HG02763 (cell line): ENCODE results near the gene TNNC2.
"Not testable (repeated sequence)": the region's sequence is repeated elsewhere in the genome, so short reads cannot be mapped to it uniquely, and the experiment has no call there.

Experiments
- ATAC-seq: cut with Tn5 transposase; IDR thresholded peaks from one replicate; pipeline ENCODE4 v1.9.1; 2021; ENCODE audit warnings: mild to moderate bottlenecking, moderate library complexity; ENCODE audit not compliant: unreplicated experiment

TNNC2 gene

GRCh38 chr20:45823949-45824835 is 2.9 kb downstream of the TNNC2 start:
- ATAC-seq = no peak

DNA sequence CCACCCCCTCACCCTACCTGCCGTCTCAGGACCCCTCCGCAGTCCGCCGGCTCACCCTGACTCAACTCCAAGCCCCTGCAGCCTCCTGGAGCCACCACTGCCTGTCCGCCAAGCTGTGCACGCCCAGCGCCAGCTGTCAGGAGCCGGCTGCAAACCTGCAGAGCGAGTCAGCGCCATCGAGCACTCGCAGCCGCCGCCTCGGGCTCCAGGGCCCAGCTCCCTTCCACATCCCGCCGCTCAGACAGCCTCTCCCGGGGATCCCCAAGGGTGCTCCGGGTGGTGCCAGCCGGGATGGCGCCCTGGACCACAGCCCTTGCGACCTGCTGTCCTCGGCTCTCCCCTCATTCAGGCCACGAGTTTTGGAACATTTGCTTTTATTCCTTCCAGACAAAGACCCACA is 4.3 kb downstream of the TNNC2 start:
- ATAC-seq = no peak

DNA sequence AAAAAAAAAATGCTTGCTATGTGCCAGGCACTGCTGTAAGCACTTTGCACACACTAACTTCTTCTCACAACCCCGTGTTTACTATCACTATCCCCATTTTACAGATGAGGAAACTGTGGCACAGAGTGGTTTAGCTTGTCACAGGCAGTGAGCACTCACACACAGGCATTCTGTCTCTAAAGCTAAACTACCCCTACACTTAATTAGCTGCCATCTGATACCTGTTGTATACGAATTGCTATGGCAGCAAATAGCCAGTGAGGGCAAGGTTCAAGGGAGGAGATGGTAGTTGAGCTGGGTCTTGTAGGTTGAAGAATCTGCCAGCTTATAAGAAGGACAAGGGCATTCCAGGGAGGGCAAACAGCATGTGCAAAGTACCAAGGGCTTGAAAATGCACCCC is 5.2 kb downstream of the TNNC2 start:
- no peak for ATAC-seq

GRCh38 chr20:45819466-45819865 is 7.6 kb downstream of the TNNC2 start:
- ATAC-seq = no peak

DNA sequence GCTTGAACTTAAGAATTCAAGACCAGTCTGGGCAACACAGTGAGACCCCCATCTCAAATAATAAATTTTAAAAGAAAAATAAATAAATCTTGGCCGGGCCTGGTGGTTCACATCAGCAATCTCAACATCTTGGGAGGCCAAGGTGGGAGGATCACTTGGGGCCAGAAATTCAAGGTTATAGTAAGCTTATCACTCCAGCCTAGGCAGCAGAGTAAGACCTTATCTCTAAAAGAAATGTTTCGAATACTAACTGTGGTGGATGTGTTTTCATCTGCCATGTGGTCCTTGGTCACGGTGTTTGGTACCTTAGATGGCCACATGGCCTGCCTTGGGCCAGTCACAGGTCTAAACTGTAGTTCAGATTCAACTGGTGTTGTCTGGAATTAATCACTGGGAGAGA is 8.9 kb downstream of the TNNC2 start:
- no peak for ATAC-seq

- ATAC-seq = no peak
Measured at GRCh38 chr20:45817376-45818194, 9.5 kb downstream of the TNNC2 start.

DNA sequence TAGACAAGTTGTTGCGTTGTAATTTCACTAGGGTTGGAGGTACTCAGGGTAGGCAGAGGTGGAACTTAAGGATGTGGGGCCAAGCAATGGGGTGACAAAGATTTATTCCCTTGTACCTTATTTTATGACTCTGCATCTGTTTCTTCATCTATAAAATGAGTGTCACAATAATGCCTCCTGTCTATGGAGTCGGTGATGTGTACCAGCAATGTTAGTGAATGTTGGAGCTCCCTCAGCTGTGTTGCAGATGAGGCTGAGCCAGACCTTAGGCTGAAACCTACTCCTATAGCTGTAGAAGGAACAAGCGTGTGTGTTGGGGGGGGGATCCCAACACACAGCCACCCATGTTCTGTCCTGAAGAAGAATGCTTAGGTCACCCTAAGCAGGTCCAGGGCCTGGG is 10.2 kb downstream of the TNNC2 start:
- ATAC-seq = no peak

DNA sequence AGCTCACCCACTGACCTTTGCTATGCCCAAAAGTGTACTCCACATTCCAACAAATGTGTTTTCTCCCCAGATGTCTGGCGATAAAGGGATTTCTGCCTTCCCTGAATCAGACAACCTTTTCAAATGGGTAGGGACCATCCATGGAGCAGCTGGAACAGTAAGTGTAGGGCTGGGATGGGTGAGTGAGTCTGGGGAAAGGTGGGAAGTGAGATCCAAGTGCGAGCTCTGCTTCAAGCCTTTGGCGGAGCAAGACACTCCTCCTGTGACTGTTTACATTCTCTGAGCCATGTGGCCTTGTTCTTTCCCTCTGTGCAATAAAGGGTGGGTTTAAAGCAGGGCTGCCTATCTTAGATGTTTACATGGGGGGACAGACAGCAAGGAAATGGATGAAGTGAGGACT is 12.8 kb downstream of the TNNC2 start:
- no peak for ATAC-seq

DNA sequence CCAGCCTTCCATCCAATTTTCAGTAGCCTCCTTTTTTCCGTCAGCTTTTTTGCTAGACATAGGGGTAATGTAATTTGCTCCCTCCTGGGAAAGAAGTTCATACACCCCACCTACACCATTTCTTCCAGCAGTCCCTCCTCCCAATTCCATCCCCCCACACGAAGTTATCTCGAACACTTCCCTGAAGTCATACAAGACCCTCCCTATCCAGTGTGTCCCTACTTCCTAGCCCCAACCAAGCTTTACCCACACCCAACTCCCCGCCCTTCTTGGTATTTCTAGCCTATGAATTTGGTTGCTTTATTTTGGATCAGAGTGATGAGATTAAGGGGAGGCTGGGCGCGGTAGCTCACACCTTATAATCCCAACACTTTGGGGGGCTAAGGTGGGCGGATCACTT is 13.6 kb downstream of the TNNC2 start:
- no peak for ATAC-seq

- ATAC-seq = no peak
Measured at GRCh38 chr20:45813006-45813340, 14.1 kb downstream of the TNNC2 start.

DNA sequence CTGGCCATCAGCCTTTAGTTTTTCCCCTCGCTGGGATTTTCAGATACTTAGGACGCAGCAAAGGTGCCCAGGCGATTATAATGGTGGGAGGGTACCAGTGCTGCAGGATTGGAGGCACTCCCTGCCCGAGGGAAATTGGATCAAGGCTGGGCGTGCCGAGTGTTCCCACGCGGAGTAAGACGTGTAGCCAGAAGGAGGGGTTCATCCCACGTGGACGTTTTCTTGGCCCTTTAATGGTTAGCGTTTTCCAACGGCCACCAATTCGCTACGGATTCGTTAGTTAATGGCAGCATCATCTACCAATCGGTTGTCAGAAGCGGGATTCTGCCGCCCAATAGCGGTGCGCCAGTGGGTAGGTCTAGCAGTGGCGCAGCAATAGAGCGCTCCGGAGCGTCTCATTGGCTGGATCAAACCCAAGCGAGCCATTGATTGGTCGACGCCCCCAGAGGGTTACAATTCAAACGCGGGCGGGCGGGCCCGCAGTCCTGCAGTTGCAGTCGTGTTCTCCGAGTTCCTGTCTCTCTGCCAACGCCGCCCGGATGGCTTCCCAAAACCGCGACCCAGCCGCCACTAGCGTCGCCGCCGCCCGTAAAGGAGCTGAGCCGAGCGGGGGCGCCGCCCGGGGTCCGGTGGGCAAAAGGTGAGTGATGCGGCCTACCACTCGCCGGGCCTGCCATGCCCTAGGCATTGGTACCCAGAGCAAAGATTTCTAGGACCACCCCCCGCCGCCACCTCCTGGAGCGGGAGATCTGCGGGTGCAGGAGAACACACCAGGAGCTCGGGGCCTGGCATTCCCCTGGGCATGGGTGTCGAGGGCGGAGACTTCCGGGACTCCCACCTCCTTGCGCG is 14.7 kb downstream of the TNNC2 start, which contains the start of gene UBE2C:
TSS of gene UBE2C (plus strand) at position 488 of the 849 bp plus-strand sequence. CDS start at position 540, 52 bp downstream.
- ATAC-seq = peak; percentile 97

- ATAC-seq = no peak
Measured at GRCh38 chr20:45810191-45810970, 16.7 kb downstream of the TNNC2 start.

DNA sequence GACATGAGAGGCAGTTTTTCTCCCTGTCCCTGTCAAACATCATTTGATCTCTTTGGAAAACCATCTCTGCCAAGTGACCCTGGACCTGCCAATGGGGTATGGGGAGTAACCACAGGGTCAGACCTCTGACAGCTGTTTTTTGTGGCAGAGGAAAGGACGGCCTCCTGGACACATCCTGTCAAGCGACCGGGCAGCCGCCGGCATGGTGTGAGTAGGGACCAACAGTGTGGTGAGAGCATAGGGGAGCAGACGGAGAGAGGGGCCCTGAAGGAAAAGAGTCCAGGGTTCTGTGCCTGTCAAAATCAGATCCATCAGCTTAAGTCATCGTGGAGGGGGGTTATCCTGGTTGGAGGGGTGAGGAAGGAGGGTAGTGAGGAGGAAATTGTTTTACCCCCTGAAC is 25.3 kb downstream of the TNNC2 start:
- ATAC-seq = no peak

DNA sequence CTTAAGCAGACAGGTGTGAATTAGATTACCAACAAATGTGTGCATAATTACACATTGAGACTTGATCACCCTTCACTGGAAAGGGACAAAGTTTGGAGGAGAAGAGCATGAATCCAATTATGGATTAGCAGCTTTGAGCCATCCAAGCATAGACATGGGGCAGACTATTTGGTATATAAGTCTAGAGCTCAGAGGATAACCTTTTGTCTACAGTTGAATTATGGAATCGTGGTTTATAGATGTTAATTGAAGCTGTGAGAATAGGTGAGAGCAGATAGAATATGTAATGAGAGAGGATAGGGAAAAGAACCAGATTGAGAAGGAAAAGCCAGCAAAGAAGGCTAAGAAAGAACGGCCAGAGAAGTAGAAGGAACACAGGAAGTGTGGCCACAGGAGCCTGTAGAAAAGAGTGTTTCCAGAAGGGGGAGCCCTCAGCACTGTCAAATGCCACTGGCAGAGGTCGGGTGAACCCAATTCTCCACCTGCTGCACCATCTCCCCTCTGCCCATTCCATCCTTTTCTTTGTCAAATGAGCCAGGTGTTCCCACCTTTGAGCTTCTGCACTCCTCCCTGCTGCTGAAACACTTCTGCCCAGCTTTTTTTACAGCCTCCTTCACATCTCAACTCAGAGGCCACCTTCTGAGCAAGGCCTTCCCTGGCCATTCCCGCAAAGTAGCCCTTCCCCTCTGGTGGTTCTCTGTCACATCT is 28.0 kb downstream of the TNNC2 start:
- peak; percentile 47 for ATAC-seq

- ATAC-seq = not testable (repeated sequence)
Measured at GRCh38 chr20:45797955-45798354, 29.2 kb downstream of the TNNC2 start.

GRCh38 chr20:45797510-45797909 is 29.6 kb downstream of the TNNC2 start:
- ATAC-seq = not testable (repeated sequence)

- ATAC-seq = no peak
Measured at GRCh38 chr20:45796337-45797065, 30.6 kb downstream of the TNNC2 start.

DNA sequence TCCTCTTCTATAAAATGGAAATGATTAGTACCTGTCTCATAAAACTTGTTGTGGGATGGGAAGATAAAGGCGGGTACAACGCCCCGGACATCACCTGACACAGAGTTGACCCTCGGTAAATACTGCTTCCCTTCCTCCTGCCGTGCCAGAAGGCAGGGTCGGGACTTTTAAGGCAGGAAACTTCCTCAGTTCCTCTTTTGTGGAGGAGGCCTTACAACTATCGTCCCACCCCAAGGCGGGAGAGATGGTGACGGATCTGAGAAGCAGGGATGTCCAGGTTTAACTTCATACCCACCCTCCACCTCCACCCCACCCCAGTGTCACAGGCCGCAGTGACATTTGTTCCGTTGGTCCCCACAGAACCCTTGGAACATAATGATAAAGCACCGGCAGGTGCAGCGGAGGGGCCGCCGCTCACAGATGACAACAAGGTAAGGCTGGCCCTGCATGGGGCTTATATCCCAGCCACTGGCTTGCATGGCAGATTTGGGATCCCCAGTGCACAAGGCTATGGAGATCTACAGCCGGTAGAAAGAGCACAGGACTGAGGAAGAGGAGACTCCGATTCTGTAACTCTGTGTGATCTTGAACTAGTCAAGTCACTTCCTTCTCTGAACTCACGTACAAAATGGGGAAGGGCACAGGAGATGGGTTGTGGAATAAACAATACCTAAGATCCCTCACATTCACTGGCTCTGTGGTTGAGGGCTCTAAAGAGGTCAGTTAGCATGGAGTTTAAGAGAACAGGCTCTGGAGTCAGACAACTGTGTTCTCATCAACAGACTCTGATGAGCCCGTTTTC is 34.6 kb downstream of the TNNC2 start:
- no peak for ATAC-seq
